ENCODE data around the gene ETNK2.

ETNK2 gene

DNA sequence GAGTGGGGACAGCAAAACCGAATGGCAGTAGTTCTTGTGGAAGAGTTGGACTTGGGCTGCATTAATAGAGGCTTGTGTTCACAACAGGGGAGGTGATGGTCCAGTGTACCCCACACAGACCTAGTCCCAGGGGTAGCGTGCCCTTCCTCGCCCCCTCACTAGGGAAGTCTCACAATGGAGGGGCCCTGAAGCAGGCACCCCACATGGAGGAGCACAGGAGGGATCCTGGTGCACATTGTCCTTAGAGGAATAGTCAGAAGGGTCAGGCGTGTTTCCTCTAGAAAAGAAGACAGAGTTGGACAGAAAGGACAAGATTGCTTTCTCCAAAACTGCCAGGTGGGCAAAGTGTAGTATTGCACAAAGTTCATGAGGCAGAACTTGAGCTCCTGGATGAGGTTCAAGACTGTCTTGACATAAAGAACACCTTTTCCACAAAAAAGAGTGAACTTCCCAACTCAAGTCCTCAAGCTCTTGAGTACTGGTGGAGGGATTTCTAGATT, 23.3 kb downstream of the ETNK2 start:
- Histone ChIP-seq H3K27me3 (ENCODE audit: insufficient read depth, low read length) (no peaks in the 10 kb centered on the region), H3K23ac (ENCODE audit: low read length) (no peak overlapping the region), H3K18ac (ENCODE audit: low read length) (no peak overlapping the region), H3K4ac (ENCODE audit: low read depth, low read length) (no peak overlapping the region), H2BK5ac (ENCODE audit: low read depth, low read length, poor library complexity) (no peak overlapping the region), H4K8ac (ENCODE audit: low read depth, low read length) (peak overlapping the region; percentile 30), H2BK120ac (ENCODE audit: insufficient read depth, low read length, poor library complexity) (no peak overlapping the region), H2BK12ac (ENCODE audit: low read length) (no peak overlapping the region), H3K9ac (ENCODE audit: low read length) (peak overlapping the region; percentile 15), H3K4me3 (ENCODE audit: low read depth, low read length) (no peak overlapping the region), H3K79me1 (ENCODE audit: low read length) (peaks cover 2% of the 10 kb centered on the region), H3K14ac (ENCODE audit: low read length) (no peak overlapping the region), H3K9me3 (ENCODE audit: insufficient read depth, low read depth, low read length) (no peaks in the 10 kb centered on the region), H4K91ac (ENCODE audit: low read depth, low read length) (no peak overlapping the region), H3K27ac (ENCODE audit: low read depth, low read length) (no peak overlapping the region), H2AFZ (ENCODE audit: insufficient read depth, low read length, poor library complexity) (no peak overlapping the region), H3K36me3 (ENCODE audit: control insufficient read depth in 1 of 2, insufficient read depth in 2 of 2, low read length in 2 of 2) (peaks cover 33 to 43% of the 10 kb centered on the region in 2 experiments), H3K4me1 (ENCODE audit: control insufficient read depth in 1 of 2, insufficient read depth in 2 of 2, low read length in 2 of 2) (peaks cover 0 to 8% of the 10 kb centered on the region in 2 experiments), H3K79me2 (ENCODE audit: control insufficient read depth, insufficient read depth, low read length, poor library complexity) (no peaks in the 10 kb centered on the region), H4K12ac (ENCODE audit: low read depth, low read length) (no peak overlapping the region), H2AK5ac (ENCODE audit: low read length) (no peak overlapping the region), H3K4me2 (ENCODE audit: low read length) (no peak overlapping the region)
- no CpG with 5 or more reads among the region's 4 CpGs for WGBS (ENCODE audit: extremely low coverage, insufficient coverage, insufficient read length)
- DNase-seq: no peak

DNA sequence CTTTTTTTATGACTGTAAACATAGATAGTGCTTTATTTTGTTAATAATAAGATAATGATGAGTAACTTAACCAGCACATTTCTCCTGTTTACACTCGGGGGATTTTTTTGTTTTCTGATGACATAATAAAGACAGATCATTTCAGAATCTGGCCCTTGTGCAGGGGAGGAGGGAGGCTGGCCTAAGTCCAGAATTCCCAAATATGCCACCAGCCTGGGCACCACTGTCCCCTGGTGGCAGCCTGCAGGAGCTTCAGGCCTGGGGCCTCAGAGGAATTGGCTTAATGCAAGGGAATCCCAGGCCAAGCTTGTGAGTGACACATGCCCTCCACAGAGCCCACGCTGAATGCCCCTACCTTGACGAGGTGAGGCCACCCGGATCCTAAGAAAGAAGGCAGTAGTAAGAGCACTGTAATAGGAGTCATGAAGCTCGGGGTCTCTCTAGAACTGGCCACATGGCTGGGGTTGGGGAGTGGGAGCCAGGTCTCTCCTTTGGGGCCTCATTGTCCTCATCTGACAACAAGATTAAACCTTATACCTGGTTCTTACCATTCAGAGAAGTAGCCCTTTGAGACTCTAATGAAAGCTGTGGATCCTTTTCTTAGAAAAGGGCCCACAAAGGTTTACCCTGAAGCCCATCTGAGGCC, 24.1 kb downstream of the ETNK2 start:
- Histone ChIP-seq H3K27me3 (ENCODE audit: insufficient read depth, low read length) (no peaks in the 10 kb centered on the region), H3K4ac (ENCODE audit: low read depth, low read length) (no peak overlapping the region), H3K18ac (ENCODE audit: low read length) (no peak overlapping the region), H3K79me1 (ENCODE audit: low read length) (peaks cover 2% of the 10 kb centered on the region), H3K14ac (ENCODE audit: low read length) (no peak overlapping the region), H2AFZ (ENCODE audit: insufficient read depth, low read length, poor library complexity) (no peak overlapping the region), H4K12ac (ENCODE audit: low read depth, low read length) (no peak overlapping the region), H2BK12ac (ENCODE audit: low read length) (no peak overlapping the region), H3K23ac (ENCODE audit: low read length) (no peak overlapping the region), H3K9me3 (ENCODE audit: insufficient read depth, low read depth, low read length) (peaks cover 2% of the 10 kb centered on the region), H3K9ac (ENCODE audit: low read length) (no peak overlapping the region), H3K4me2 (ENCODE audit: low read length) (no peak overlapping the region), H3K4me3 (ENCODE audit: low read depth, low read length) (no peak overlapping the region), H3K79me2 (ENCODE audit: control insufficient read depth, insufficient read depth, low read length, poor library complexity) (no peaks in the 10 kb centered on the region), H2AK5ac (ENCODE audit: low read length) (no peak overlapping the region), H3K4me1 (ENCODE audit: control insufficient read depth in 1 of 2, insufficient read depth in 2 of 2, low read length in 2 of 2) (peaks cover 0 to 8% of the 10 kb centered on the region in 2 experiments), H2BK5ac (ENCODE audit: low read depth, low read length, poor library complexity) (no peak overlapping the region), H3K27ac (ENCODE audit: low read depth, low read length) (no peak overlapping the region), H4K91ac (ENCODE audit: low read depth, low read length) (no peak overlapping the region), H2BK120ac (ENCODE audit: insufficient read depth, low read length, poor library complexity) (no peak overlapping the region), H4K8ac (ENCODE audit: low read depth, low read length) (no peak overlapping the region), H3K36me3 (ENCODE audit: control insufficient read depth in 1 of 2, insufficient read depth in 2 of 2, low read length in 2 of 2) (peaks cover 41 to 51% of the 10 kb centered on the region in 2 experiments)
- peak; percentile 77 to 81 for DNase-seq
- WGBS (ENCODE audit: extremely low coverage, insufficient coverage, insufficient read length): no CpG with 5 or more reads among the region's 5 CpGs

DNA sequence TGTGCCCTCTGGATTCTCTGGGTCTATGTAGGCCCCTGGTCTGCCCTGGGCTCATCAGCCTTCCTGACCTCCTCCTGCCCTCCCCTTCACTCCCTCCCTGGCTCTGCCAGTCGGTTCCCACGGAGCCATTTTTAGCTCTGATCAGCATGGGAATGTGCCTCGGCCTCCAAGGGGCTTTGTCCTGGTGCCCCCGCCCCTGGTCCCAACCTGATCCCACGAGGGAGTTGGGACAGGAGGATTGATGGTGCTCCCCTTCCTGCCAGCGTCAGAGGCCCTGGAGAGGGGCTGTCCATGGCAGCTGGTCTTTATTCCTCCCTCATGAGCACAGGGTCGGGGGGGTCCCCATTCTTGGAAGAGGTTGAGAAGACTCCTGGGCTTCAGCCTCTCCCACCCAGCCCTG, 24.9 kb downstream of the ETNK2 start:
- Histone ChIP-seq H4K12ac (ENCODE audit: low read depth, low read length) (no peak overlapping the region), H3K79me1 (ENCODE audit: low read length) (peaks cover 2% of the 10 kb centered on the region), H3K36me3 (ENCODE audit: control insufficient read depth in 1 of 2, insufficient read depth in 2 of 2, low read length in 2 of 2) (peaks cover 47 to 58% of the 10 kb centered on the region in 2 experiments), H3K4me1 (ENCODE audit: control insufficient read depth in 1 of 2, insufficient read depth in 2 of 2, low read length in 2 of 2) (peaks cover 0 to 7% of the 10 kb centered on the region in 2 experiments), H3K4me3 (ENCODE audit: low read depth, low read length) (no peak overlapping the region), H3K9ac (ENCODE audit: low read length) (no peak overlapping the region), H3K27me3 (ENCODE audit: insufficient read depth, low read length) (no peaks in the 10 kb centered on the region), H2AK5ac (ENCODE audit: low read length) (no peak overlapping the region), H3K9me3 (ENCODE audit: insufficient read depth, low read depth, low read length) (peaks cover 2% of the 10 kb centered on the region), H2AFZ (ENCODE audit: insufficient read depth, low read length, poor library complexity) (no peak overlapping the region), H4K91ac (ENCODE audit: low read depth, low read length) (no peak overlapping the region), H3K14ac (ENCODE audit: low read length) (no peak overlapping the region), H2BK120ac (ENCODE audit: insufficient read depth, low read length, poor library complexity) (no peak overlapping the region), H3K4ac (ENCODE audit: low read depth, low read length) (no peak overlapping the region), H3K4me2 (ENCODE audit: low read length) (no peak overlapping the region), H3K23ac (ENCODE audit: low read length) (no peak overlapping the region), H2BK5ac (ENCODE audit: low read depth, low read length, poor library complexity) (no peak overlapping the region), H3K79me2 (ENCODE audit: control insufficient read depth, insufficient read depth, low read length, poor library complexity) (no peaks in the 10 kb centered on the region), H4K8ac (ENCODE audit: low read depth, low read length) (no peak overlapping the region), H3K27ac (ENCODE audit: low read depth, low read length) (no peak overlapping the region), H3K18ac (ENCODE audit: low read length) (no peak overlapping the region), H2BK12ac (ENCODE audit: low read length) (no peak overlapping the region)
- WGBS (ENCODE audit: extremely low coverage, insufficient coverage, insufficient read length): no CpG with 5 or more reads among the region's 7 CpGs
- DNase-seq: no peak

- Histone ChIP-seq H2AFZ (ENCODE audit: insufficient read depth, low read length, poor library complexity) (no peak overlapping the region), H3K23ac (ENCODE audit: low read length) (no peak overlapping the region), H3K27ac (ENCODE audit: low read depth, low read length) (no peak overlapping the region), H2BK12ac (ENCODE audit: low read length) (no peak overlapping the region), H3K9me3 (ENCODE audit: insufficient read depth, low read depth, low read length) (peaks cover 2% of the 10 kb centered on the region), H3K4me1 (ENCODE audit: control insufficient read depth in 1 of 2, insufficient read depth in 2 of 2, low read length in 2 of 2) (peaks cover 0 to 3% of the 10 kb centered on the region in 2 experiments), H3K4me2 (ENCODE audit: low read length) (no peak overlapping the region), H3K4ac (ENCODE audit: low read depth, low read length) (no peak overlapping the region), H3K79me2 (ENCODE audit: control insufficient read depth, insufficient read depth, low read length, poor library complexity) (no peaks in the 10 kb centered on the region), H2BK5ac (ENCODE audit: low read depth, low read length, poor library complexity) (no peak overlapping the region), H3K36me3 (ENCODE audit: control insufficient read depth in 1 of 2, insufficient read depth in 2 of 2, low read length in 2 of 2) (peaks cover 51 to 64% of the 10 kb centered on the region in 2 experiments), H4K91ac (ENCODE audit: low read depth, low read length) (no peak overlapping the region), H3K4me3 (ENCODE audit: low read depth, low read length) (no peak overlapping the region), H2BK120ac (ENCODE audit: insufficient read depth, low read length, poor library complexity) (no peak overlapping the region), H3K18ac (ENCODE audit: low read length) (no peak overlapping the region), H3K9ac (ENCODE audit: low read length) (no peak overlapping the region), H4K12ac (ENCODE audit: low read depth, low read length) (no peak overlapping the region), H3K14ac (ENCODE audit: low read length) (no peak overlapping the region), H2AK5ac (ENCODE audit: low read length) (no peak overlapping the region), H3K79me1 (ENCODE audit: low read length) (peaks cover 2% of the 10 kb centered on the region), H4K8ac (ENCODE audit: low read depth, low read length) (no peak overlapping the region), H3K27me3 (ENCODE audit: insufficient read depth, low read length) (no peaks in the 10 kb centered on the region)
- no CpG with 5 or more reads among the region's 8 CpGs for WGBS (ENCODE audit: extremely low coverage, insufficient coverage, insufficient read length)
- DNase-seq: no peak
These were observed 25.5 kb downstream of the ETNK2 start for GRCh38 chr1:204126386-204126785.

Measured in trophoblast cell (in vitro differentiated cells and primary cell).